Inflammatory macrophage treated with lipopolysaccharide for 4 hours (primary cell): Measurements from ENCODE around the gene RAB33B.

Source experiments
- DNase-seq: peaks from one replicate; pipeline ENCODE4 v3.0.0-alpha.2; 2020

RAB33B gene

GRCh38 chr4:139511320-139511719 lies 57.4 kb downstream of the RAB33B start:
- no peak for DNase-seq

GRCh38 chr4:139514382-139515059 lies 60.6 kb downstream of the RAB33B start:
- no peak for DNase-seq

GRCh38 chr4:139515531-139515958 lies 61.6 kb downstream of the RAB33B start:
- no peak for DNase-seq

- peak; percentile 71 for DNase-seq
Observed at GRCh38 chr4:139521754-139522401, 68.0 kb downstream of the RAB33B start.

- no peak for DNase-seq
Observed at GRCh38 chr4:139522457-139522856, 68.5 kb downstream of the RAB33B start.

GRCh38 chr4:139523076-139523475 lies 69.2 kb downstream of the RAB33B start:
- no peak for DNase-seq

GRCh38 chr4:139524062-139524631 lies 70.2 kb downstream of the RAB33B start:
- DNase-seq: no peak

- DNase-seq: no peak
Observed at GRCh38 chr4:139525414-139525813, 71.5 kb downstream of the RAB33B start.
